ENCODE results near the gene POPDC3.
"Not testable (repeated sequence)": the region's sequence is repeated elsewhere in the genome, so short reads cannot be mapped to it uniquely, and the experiment has no call there.

Gene POPDC3

GRCh38 chr6:105194106-105194505 is 14.3 kb upstream of the POPDC3 start:
- DNase-seq, result no peak

- no peak for DNase-seq
Observed at GRCh38 chr6:105193647-105194046, 13.8 kb upstream of the POPDC3 start.

- no peak for DNase-seq
Observed at GRCh38 chr6:105192707-105193465, 13.1 kb upstream of the POPDC3 start.

GRCh38 chr6:105191351-105191750 is 11.5 kb upstream of the POPDC3 start:
- no peak for DNase-seq

- DNase-seq, result no peak
Observed at GRCh38 chr6:105189026-105189820, 9.4 kb upstream of the POPDC3 start.

GRCh38 chr6:105188251-105188650 is 8.4 kb upstream of the POPDC3 start:
- no peak for DNase-seq

- DNase-seq, result no peak
Observed at GRCh38 chr6:105186576-105186975, 6.8 kb upstream of the POPDC3 start.

- no peak for DNase-seq
Observed at GRCh38 chr6:105184921-105185320, 5.1 kb upstream of the POPDC3 start.

GRCh38 chr6:105181981-105182515 is 2.2 kb upstream of the POPDC3 start:
- no peak for DNase-seq

GRCh38 chr6:105178636-105179035 is 1.2 kb downstream of the POPDC3 start:
- no peak for DNase-seq

GRCh38 chr6:105178110-105178509 is 1.7 kb downstream of the POPDC3 start:
- no peak for DNase-seq

- no peak for DNase-seq
Observed at GRCh38 chr6:105177556-105177955, 2.3 kb downstream of the POPDC3 start.

GRCh38 chr6:105174512-105174911 is 5.3 kb downstream of the POPDC3 start:
- DNase-seq, result no peak

- DNase-seq, result not testable (repeated sequence)
Observed at GRCh38 chr6:105172515-105172914, 7.3 kb downstream of the POPDC3 start.

GRCh38 chr6:105170059-105170458 is 9.8 kb downstream of the POPDC3 start:
- no peak for DNase-seq

GRCh38 chr6:105167914-105168313 is 11.9 kb downstream of the POPDC3 start:
- no peak for DNase-seq

- DNase-seq, result no peak
Observed at GRCh38 chr6:105164418-105164817, 15.4 kb downstream of the POPDC3 start.

- no peak for DNase-seq
Observed at GRCh38 chr6:105163183-105163582, 16.6 kb downstream of the POPDC3 start.

GRCh38 chr6:105162377-105162776 is 17.4 kb downstream of the POPDC3 start:
- DNase-seq, result no peak

GRCh38 chr6:105161421-105161820 is 18.4 kb downstream of the POPDC3 start:
- no peak for DNase-seq

GRCh38 chr6:105153676-105154075 is 26.1 kb downstream of the POPDC3 start:
- no peak for DNase-seq

- DNase-seq, result no peak
Observed at GRCh38 chr6:105152880-105153279, 26.9 kb downstream of the POPDC3 start.

GRCh38 chr6:105151644-105152043 is 28.2 kb downstream of the POPDC3 start:
- no peak for DNase-seq

GRCh38 chr6:105138141-105138540 is 41.7 kb downstream of the POPDC3 start:
- no peak for DNase-seq
